Gastrocnemius medialis (tissue), 4 donors: ENCODE results near the gene SPEM1.

Experiments
- POLR2A ChIP-seq, 2 donors: fragments of 450-650 bp; IDR thresholded peaks; one replicate each; pipeline ENCODE4 v1.6.1; 2017; ENCODE audit warnings: antibody characterized with exemption in 2 of 2, mild to moderate bottlenecking in 2 of 2, moderate library complexity in 2 of 2
- TF ChIP-seq, protein P1 (sequence below), 5 experiments: fragments of 450-650 bp in 3 of 5; fragments of 200-600 bp in 2 of 5; sonication (generic) in 2 of 5; IDR thresholded peaks in 4 of 5; conservative IDR thresholded peaks in 1 of 5; 1 replicate in 4 of 5; 2 replicates in 1 of 5; pipeline ENCODE4 v1.5.1; 2016 to 2019; ENCODE audit warnings: antibody characterized with exemption in 5 of 5, mild to moderate bottlenecking in 3 of 5, moderate library complexity in 3 of 5

DNA sequence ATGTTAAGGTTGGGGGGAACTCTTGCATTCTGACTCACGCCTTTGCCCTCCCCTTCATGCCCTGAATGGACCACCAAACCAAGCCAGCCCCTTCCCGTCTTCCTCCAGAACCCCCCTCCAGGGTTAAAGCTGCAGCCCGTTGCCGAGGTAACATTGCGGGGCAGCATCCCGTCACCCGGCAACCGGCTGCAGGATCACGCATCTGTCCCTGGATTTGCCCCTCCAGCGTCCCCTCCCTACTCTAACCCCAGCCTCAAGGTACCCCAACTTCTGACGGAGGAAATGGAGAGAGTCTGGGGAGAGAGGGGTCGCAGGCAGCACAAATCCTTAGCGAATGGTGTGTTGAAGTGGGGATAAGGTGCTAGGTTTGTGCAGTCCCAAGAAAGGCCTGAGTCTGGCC lies 13.0 kb upstream of the SPEM1 start:
- TF ChIP-seq, protein P1, sequence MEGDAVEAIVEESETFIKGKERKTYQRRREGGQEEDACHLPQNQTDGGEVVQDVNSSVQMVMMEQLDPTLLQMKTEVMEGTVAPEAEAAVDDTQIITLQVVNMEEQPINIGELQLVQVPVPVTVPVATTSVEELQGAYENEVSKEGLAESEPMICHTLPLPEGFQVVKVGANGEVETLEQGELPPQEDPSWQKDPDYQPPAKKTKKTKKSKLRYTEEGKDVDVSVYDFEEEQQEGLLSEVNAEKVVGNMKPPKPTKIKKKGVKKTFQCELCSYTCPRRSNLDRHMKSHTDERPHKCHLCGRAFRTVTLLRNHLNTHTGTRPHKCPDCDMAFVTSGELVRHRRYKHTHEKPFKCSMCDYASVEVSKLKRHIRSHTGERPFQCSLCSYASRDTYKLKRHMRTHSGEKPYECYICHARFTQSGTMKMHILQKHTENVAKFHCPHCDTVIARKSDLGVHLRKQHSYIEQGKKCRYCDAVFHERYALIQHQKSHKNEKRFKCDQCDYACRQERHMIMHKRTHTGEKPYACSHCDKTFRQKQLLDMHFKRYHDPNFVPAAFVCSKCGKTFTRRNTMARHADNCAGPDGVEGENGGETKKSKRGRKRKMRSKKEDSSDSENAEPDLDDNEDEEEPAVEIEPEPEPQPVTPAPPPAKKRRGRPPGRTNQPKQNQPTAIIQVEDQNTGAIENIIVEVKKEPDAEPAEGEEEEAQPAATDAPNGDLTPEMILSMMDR (IDR thresholded peaks at IDR 0.05 in 4 of 5, conservative IDR thresholded peaks at IDR 0.05 in 1 of 5), result no peak
- TF ChIP-seq POLR2A (IDR thresholded peaks at IDR 0.05), result no peak
